Bone marrow (tissue), 2 donors: Measurements from ENCODE around the gene WFDC2.
"Not testable (repeated sequence)": the region's sequence is repeated elsewhere in the genome, so short reads cannot be mapped to it uniquely, and the experiment has no call there.

Source experiments
- DNase-seq, 2 donors: peaks; one replicate each; lab custom pipeline; 2025; lab: John Stamatoyannopoulos, UW

The WFDC2 gene

DNA sequence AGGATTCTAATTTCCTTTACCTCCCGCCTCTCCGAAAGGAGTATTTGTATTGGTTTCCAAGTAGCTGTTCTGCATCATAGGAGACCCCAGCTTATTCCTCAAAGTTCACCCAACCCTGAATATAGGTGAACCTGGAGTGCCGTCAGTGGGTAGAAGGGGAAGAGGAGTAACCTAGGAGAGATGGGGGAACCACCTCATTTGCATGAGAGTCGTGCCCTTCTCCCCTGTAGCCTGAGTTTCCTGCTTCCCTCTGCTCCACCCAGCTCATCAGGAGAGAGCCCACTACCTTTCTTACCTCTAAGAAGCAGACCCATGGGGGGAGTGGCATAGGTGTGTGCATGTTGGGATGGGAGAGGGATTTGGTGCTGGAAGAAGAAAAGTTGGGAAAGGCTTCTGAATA is 17.3 kb upstream of the WFDC2 start:
- no peak for DNase-seq

DNA sequence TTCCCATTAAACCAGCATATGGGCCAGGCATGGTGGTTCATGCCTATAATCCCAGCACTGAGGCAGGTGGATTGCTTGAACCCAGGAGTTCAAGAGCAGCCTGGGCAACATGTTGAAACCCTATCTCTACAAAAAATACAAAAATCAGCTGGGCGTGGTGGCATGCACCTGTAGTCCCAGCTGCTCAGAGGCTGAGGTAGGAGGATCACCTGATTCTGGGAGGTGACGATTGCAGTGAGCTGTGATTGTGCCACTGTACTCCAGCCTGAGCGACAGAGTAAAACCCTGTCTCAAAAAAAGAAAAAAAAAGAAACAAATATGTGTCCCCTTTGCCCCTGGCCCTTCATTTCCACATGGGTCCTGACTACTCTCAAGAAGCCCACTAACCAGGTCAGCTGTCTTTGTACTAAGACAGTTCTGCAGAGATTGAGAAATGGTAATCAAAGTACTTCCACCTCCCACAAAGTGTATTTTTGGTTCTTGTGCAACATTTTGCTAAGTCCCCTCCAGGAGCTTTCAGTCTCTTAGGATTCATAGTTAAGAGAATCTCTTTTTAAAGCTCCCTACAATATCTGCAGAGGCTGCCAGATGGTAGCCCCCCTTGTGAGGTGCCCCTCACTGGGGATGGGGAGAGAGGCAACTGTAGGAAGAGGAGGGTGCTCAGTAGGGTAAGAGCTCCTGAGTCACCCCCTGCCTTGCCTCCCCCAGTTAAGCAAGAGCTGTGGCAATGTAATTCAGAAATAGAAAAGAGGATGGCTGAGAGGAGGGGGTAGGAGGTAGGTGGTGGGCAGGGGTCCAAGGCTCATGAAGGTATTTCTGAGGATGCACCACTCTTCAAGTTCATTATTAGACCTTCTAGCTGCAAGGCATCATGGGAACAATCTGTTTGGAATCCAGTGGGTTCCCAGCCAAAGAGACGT is 16.5 kb upstream of the WFDC2 start:
- DNase-seq = no peak

DNA sequence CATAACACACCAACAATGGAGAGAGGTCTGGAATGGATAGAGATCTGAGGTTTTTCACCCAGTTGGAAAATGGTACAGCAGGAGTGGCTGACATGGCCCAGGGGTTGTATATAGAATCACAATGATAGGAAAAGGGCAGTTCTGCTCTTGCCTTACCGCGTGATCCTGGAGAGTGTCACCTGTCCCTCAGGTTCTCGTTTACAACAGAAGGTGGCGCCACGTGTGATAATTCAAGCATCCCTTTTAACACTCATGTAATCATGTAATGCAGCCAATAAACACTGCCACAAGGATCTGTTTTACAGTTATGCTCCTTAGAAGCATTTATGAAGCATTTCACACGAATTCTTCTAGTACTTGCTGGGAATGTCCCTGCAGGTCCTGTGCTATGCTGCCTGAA is 12.9 kb upstream of the WFDC2 start:
- DNase-seq = no peak

DNA sequence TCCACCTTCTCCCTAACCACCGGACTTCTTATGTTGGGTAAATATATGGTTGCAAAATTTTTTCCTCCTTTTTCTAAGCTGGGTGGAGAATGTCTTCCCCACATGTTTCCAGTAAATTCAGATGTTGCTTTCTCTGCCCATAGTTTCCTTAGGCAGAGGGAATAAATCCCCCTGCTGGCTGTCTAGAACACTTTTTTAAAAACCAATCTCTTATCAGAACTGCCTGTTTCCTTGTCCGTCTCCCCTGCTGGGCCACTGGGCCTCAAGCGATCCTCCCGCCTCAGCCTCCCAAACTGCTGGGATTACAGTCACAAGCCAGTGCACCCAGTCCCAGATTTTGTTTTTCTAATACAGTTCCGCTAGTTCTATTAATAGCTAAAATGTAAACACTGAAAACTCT is 9.9 kb upstream of the WFDC2 start:
- no peak for DNase-seq

DNA sequence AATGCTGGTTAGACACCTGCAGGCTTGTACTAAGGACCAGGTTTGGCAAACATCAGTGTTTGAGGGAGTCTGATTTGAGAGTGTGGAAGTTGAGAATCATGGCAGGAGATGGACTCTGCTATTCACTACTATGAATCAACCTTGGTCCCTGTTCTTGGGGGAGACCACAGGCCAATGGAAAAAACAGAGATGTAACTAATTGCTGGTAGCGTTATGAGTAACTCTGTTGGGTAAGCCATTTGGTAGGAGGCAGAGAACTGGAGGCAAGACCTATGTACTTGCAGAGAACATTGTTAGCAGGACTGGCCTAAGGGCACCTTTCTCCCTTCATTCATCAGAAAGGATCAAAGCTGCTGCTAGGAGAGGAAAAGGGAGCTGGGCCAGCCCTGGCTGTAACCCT is 8.3 kb upstream of the WFDC2 start:
- no peak for DNase-seq

DNA sequence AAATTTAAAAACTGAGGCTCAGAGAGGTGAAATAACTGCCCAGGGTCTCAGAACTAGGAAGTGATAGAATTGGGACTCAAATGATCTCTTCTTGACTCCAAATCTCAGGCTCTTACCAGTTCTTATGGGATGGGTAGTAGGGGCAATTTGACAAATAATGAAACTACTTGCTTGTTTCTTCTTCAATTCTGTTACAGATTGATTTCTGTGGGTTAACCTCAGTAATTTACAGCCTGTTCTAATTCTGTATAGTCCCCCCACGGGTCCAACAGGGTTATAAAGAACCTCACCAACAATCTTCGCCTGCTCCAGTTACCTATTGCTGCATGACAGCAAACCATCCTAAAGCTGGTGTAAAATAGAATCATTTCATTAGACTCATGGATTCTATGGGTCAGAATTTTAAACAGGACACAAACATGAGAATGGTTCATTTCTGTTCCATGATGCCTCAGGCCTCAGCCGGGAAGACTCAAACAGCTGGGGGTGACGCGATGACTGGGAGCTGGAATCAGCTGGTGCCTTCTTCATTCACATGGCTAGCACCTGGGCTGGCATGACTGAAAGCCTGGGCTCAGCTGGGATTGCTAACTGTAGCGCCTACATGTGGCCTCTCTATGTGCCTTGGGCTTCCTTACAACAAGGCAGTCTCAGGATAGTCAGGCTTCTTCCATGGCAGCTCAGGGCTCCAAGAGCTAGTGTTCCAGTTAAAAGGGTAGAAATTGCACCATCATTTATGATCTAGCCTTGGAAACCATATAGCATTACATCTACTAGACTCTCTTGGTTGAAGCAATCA is 6.6 kb upstream of the WFDC2 start:
- DNase-seq = no peak

DNA sequence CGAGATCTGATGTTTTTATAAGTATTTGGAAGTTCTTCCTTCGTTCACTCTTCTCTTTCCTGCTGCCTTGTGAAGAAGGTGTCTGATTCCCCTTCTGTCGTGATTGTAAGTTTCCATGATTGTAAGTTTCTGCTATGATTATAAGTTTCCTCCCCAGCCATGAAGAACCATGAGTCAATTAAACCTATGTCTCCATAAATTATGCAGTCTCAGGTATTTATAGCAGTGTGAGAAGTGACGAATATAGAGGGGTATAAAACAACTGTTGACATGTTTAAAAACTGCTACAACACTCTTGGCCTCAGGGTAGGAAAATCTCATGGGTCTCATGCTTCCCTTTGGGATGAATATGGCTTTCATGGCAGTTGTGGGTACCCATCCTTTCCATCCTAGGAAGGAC is 5.8 kb upstream of the WFDC2 start:
- DNase-seq = no peak

DNA sequence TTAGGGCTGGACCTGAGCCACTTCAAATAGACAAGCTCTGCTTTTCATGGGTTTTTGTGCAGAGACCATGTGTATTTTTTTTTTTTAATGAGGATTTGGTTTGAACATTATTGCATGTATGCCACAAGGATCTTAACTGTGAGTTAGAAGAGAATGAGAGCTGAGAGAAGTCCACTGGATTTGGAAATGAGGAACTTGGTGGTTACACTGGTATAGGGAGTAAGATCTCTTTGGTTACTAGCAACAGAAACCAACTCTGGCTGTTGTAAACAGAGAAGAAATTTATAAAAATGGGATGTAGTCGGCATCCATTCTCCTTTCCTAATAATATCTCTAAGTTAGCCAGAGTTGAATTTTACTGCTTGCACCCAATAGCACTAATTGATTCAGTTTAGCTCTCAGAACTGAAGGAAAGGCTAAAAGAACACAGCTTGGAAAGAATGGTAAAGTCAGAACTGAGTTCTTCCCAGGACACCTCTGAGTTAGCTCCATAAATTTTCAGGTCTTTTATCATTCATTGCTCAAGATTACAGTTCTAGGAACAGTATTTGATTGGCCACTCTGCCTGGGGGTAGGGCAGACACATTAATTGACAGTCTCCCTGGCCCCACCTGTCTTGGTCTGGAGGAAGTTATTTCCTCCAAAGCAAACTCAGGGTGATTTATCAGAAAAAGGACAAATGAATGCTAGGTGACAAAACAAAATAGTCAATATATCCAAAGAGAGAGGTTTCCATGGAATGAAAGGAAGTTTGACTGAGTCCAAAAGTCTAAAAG is 3.9 kb upstream of the WFDC2 start:
- peak in 1 of 2 donors; percentile 47 for DNase-seq

DNA sequence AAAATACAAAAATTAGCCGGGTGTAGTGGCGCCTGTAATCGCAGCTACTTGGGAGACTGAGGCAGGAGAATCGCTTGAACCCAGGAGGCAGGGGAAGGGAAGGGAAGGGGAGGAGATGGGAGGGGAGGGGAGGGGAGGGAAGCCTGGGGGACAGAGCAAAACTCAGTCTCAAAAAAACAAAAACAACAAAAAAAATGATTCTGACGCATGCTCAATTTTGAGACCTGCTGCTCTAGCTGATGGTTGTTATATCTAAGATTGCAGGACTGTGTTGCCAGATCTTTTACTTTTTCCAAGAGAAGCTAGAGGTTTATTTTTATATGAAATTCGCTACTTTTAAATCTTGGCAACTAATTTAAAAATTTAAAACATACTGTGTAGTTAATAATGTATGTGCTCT is 2.4 kb upstream of the WFDC2 start:
- no peak for DNase-seq

DNA sequence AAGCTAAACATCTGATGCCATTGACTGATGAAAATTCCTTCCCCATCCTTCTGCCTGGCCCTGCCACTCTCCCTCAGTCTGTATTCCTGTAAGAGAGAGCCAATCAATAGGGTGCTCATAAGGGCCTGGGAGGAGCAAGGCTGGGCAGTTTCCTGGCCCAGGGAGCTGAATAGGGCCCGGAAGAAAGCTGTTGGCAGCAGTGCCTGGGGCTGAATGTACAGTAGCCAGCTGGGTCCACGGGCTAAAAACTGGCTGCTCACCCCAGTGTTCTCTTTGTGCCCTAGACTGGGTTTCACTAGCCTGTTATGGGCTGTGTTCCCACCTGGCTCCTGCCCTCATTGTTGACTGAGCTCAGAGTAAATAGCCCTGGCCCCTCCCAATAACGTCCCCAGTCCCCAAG is 1.7 kb upstream of the WFDC2 start:
- DNase-seq = no peak

DNA sequence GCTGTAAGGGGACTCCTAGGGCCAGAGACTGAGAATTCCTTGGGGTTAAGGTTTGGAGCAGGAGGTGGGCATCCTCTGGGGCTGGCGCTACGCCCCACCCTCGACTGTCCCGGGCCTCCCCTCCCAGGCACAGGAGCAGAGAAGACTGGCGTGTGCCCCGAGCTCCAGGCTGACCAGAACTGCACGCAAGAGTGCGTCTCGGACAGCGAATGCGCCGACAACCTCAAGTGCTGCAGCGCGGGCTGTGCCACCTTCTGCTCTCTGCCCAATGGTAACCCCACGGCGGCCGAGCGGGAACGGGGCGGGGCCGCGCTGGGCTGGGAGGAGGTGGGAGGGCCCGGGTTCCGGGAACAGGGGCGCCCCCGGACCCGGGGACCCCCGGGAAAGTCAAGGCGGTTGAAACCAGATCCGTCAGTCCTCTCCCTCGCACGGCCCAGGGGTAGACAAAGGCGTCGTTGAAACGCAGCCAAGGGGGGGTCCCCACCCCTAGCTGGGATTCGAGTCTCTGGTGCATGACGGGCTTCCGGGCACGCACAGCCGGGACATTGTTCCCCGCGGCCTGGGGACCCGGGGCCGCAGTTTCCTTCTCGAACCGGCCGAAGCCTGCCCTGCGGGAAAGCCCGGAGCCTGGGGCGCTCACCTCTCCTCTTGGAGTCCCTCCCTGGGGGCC is 844 bp downstream of the WFDC2 start:
- no peak for DNase-seq

DNA sequence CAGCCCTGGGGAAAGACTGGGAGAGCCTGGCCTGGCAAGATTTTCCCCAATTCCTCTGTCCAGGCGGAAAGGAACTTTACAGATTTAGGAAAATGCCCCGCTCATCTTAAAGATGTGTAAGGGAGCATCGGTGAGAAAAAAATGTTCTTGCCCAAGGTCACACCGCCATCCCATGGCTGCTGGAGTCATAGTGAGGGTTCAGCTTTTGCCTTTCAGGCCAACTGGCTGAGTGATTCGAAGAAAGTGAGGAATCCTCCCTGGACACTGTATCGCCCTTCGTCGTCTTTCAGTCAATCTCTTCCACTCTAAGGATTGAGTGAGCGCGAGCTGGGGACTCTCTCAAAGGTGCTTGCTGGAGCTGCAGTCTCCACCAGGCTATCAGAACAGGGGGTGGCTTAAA is 1.4 kb downstream of the WFDC2 start:
- no peak for DNase-seq

DNA sequence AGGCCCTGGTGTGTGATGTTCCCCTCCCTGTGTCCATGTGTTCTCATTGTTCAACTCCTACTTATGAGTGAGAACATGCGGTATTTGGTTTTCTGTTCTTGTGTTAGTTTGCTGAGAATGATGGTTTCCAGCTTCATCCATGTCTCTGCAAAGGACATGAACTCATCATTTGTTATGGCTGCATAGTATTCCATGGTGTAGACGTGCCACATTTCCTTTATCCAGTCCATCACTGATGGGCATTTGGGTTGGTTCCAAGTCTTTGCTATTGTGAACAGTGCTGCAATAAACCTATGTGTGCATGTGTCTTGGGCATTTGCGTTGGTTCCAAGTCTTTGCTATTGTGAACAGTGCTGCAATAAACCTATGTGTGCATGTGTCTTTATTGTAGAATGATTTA is 2.7 kb downstream of the WFDC2 start:
- not testable (repeated sequence) for DNase-seq

DNA sequence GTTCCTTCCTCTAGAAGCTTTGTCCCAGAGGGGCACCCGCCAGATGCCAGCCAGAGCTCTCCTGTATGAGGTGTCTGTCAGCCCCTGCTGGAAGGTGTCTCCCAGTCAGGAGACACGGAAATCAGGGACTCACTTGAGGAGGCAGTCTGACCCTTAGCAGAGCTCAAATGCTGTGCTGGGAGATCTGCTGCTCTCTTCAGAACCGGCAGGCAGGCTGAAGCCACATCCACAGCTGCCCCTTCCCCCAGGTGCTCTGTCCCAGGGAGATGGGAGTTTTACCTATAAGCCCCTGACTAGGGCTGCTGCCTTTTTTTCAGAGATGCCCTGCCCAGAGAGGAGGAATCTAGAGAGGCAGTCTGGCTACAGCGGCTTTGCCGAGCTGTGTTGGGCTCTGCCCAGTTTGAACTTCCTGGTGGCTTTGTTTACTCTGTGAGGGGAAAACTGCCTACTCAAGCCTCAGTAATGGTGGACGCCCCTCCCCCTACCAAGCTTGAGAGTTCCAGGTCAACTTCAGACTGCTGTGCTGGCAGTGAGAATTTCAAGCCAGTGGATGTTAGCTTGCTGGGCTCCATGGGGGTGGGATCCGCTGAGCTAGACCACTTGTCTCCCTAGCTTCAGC is 8.1 kb downstream of the WFDC2 start:
- DNase-seq = not testable (repeated sequence)

DNA sequence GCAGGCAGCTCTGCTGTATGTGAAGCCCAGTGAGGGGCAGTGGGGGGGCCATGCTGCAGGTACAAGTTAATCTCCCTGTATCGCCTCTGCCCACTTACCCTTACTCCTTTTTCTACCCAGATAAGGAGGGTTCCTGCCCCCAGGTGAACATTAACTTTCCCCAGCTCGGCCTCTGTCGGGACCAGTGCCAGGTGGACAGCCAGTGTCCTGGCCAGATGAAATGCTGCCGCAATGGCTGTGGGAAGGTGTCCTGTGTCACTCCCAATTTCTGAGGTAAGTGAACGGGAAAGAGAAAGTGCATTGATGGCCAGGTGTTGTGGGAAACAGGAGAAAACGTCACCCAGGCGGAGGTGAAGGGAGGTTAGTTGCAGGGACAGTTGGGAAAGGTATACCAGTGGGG is 10.3 kb downstream of the WFDC2 start:
- DNase-seq = no peak

DNA sequence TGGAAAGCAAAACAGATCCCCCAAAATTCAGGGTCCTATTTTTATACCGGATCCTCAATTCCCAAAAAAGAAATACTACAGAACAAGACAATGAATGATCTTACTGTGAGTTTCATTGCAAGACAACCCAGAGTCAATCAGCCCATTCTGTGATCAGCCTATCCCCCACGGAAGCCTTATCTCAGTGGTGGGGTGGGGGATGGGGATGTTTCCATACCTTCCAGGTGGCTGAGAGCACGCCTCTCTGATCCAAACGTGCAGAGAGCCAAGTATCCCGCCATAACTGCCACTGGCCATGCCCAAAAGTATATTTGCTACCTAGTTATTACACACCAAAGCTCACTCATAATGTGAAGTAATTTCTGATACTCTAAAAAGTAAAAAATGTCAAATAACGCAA is 15.1 kb downstream of the WFDC2 start:
- DNase-seq = no peak

DNA sequence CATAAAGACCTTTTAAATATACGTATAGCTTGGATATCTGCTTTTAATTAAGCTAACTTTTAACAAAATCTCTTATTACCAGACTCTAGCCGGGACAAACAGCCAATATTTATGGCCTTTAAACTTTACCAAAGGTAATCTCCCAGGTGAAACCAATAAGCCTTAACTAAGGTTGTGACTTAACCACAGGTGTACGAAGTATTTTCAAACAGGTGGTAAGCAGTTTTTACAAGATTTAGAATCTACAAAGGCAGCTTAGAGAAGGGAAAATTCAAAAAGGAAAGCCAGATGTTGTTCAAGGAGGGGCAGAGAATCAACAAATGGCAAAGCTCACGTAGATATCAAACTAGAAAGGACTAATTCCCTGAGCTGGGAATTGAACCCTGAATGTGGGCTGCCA is 15.8 kb downstream of the WFDC2 start:
- no peak for DNase-seq

DNA sequence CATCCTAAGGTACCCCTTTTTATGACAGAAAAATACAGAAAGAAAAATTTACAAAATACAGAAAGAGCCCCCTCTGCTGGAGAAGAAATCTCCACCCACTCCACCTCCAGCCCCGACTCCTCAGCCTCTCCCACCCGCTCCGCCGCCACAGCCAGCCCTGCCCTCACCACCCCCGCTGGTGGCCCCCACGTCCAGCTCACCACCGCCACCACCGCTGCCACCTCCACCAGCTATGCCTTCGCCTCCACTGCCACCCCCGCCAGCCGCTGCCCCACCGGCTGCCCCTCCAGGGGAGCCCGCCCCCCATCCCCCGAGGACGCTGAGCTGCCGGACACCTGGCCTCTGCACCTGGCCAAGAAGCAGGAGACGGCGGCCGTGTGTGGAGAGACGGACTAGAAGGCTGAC is 17.7 kb downstream of the WFDC2 start:
- DNase-seq = no peak

DNA sequence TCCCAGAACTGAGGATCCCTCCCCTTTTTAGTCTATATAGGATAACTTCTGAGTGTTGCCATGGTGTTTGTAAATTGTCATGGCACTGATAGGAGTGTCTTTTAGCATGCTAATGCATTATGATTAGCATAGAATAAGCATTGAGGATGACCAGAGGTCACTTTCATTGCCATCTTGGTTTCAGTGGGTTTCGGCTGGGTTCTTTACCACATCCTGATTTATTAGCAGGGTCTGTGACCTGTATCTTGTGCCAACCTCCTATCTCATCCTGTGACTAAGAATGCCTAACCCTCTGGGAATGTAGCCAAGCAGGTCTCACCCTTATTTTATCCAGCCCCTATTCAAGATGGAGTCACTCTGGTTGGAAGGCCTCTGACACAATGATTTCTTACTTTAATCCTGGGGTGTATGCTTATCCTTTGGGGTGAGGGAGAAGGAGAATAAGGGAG is 19.6 kb downstream of the WFDC2 start:
- no peak for DNase-seq

DNA sequence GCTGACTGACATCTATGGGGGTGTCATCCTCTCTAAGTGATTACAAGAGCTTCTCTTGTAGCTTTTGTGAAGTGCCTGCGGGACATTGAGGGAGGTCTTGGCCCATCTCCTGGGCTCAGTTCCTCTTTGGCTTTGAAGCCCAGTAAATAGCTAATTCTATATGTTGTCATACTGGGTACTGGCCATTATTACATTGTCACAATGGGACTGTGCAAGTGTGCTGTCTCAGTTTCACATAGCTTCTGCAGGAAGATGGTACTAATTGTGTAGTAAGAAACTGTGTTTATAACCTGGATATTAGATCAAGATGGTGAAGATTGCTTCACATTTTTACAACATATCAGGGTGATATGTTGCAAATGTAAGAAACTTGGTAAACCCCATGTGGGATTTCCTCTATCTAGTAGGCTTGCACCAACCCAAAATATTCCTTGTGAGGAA is 26.0 kb downstream of the WFDC2 start:
- no peak for DNase-seq

DNA sequence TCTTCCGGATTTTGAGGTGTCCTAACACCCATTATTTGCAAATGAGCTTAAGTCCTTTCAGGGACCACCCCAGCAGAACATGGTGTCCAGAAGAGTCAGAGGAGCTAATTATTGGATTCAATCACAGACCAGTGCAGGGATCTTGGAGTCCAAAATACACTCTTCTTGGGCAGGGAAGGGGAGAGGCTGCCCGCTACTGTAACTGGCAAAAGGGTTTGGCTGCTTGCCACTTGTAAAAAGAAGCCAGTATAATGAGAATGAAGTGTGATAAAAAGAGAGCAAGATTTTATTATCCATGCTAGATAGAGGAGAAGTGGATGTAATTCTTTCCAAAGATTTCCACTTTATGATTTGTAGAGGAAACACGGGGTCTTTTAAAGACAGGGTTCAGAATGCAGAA is 26.6 kb downstream of the WFDC2 start:
- no peak for DNase-seq
